ENCODE data around the gene CCNI. TPM values are rescaled to one million over a fixed set of nuclear protein-coding genes. Genes with fewer than 3 reads are reported as not detected.

The CCNI gene
- total and polyA plus RNA-seq, 2 of the 13 experiments (the other 11 are each of a cell fraction or from before 2014, with no cell fraction given): 43.5 to 122 TPM

GRCh38 chr4:77007358-77008230, 68.2 kb downstream of the CCNI start:
- ChIA-PET POLR2A (no interaction called here), CTCF (ENCODE audit: low intra/inter-chr PET ratio, low total read pairs) (no interaction called here)
- H3K9me3 ChIP-seq (ENCODE audit: low read length): no peaks in the 10 kb centered on the region
- no peaks in the 10 kb centered on the region for H3K4me1 ChIP-seq (ENCODE audit: insufficient read depth, low read length)
- no peak overlapping the region for H3K27ac ChIP-seq (ENCODE audit: extremely low read length, insufficient read depth, low read length)
- peaks cover 6 to 28% of the 10 kb centered on the region in 2 experiments for H3K36me3 ChIP-seq (replicated peaks in 1 of 2; ENCODE audit: control insufficient read depth in 1 of 2, insufficient read depth in 2 of 2, low read length in 2 of 2)
- in situ Hi-C loops (cut with HindIII; ENCODE audit: extremely low pct_ligation_motif_present, low pct_unique_long_range_greater_than_20kb): no loop called here
- intact Hi-C loops (cut with micrococcal nuclease; ENCODE audit: unreplicated experiment): no loop called here
- no peak overlapping the region for H3K4me3 ChIP-seq (replicated peaks in 1 of 3; ENCODE audit: insufficient read depth in 1 of 3, low read depth in 2 of 3, low read length in 3 of 3)
- no TSS peak for BruUV-seq (replicated peaks)
- ATAC-seq: no peak
- 90% methylated on average over 1 of the region's 1 CpG for WGBS (ENCODE audit: low lambda C conversion rate)
- H3K9ac ChIP-seq (ENCODE audit: insufficient read depth, low read depth, low read length): no peak overlapping the region
- H3K27me3 ChIP-seq (ENCODE audit: control insufficient read depth in 1 of 2, insufficient read depth in 2 of 2, low read length in 2 of 2): no peaks in the 10 kb centered on the region
- DNase-seq (ENCODE audit: low spot score): no peak
- FAIRE-seq: no peak
- H3K79me2 ChIP-seq (ENCODE audit: insufficient read depth, low read length): no peaks in the 10 kb centered on the region
- no peak overlapping the region for H2AFZ ChIP-seq (ENCODE audit: low read length)
- no peaks in the 10 kb centered on the region for H4K20me1 ChIP-seq (ENCODE audit: insufficient read depth, low read length)
- no peak overlapping the region for H3K4me2 ChIP-seq (ENCODE audit: low read depth, low read length)
- TF ChIP-seq PHF5A (CRISPR knock-in tag; IDR thresholded peaks at IDR 0.05; ENCODE audit: low read depth, unreplicated experiment) (no peak), SMARCE1 (IDR thresholded peaks at IDR 0.05; ENCODE audit: borderline replicate concordance) (no peak), ISX (CRISPR knock-in tag; conservative IDR thresholded peaks at IDR 0.05) (no peak), IKZF1 (IDR thresholded peaks at IDR 0.05) (no peak), MAFF (IDR thresholded peaks at IDR 0.05; ENCODE audit: low read depth, low read length) (no peak), ZNF264 (CRISPR knock-in tag; IDR thresholded peaks at IDR 0.05) (no peak), SP140L (CRISPR knock-in tag; IDR thresholded peaks at IDR 0.05; ENCODE audit: borderline replicate concordance) (no peak), IRX3 (CRISPR knock-in tag; IDR thresholded peaks at IDR 0.05; ENCODE audit: borderline replicate concordance, low read depth) (no peak), ATF7 (IDR thresholded peaks at IDR 0.05) (no peak), ATF7 (CRISPR knock-in tag; IDR thresholded peaks at IDR 0.05) (no peak), REXO4 (CRISPR knock-in tag; IDR thresholded peaks at IDR 0.05; ENCODE audit: borderline replicate concordance) (no peak), THAP7 (CRISPR knock-in tag; IDR thresholded peaks at IDR 0.05) (no peak), HNF1B (CRISPR knock-in tag; IDR thresholded peaks at IDR 0.05) (no peak), MTF1 (CRISPR knock-in tag; IDR thresholded peaks at IDR 0.05) (no peak), ZNF138 (CRISPR knock-in tag; IDR thresholded peaks at IDR 0.05; ENCODE audit: low read depth) (no peak), CAMTA2 (CRISPR knock-in tag; IDR thresholded peaks at IDR 0.05; ENCODE audit: borderline replicate concordance) (no peak), ZNF781 (CRISPR knock-in tag; IDR thresholded peaks at IDR 0.05; ENCODE audit: borderline replicate concordance, not compliant biosample characterization) (no peak)
- TF ChIP-seq, protein P1, sequence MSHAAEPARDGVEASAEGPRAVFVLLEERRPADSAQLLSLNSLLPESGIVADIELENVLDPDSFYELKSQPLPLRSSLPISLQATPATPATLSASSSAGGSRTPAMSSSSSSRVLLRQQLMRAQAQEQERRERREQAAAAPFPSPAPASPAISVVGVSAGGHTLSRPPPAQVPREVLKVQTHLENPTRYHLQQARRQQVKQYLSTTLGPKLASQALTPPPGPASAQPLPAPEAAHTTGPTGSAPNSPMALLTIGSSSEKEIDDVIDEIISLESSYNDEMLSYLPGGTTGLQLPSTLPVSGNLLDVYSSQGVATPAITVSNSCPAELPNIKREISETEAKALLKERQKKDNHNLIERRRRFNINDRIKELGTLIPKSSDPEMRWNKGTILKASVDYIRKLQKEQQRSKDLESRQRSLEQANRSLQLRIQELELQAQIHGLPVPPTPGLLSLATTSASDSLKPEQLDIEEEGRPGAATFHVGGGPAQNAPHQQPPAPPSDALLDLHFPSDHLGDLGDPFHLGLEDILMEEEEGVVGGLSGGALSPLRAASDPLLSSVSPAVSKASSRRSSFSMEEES (CRISPR knock-in tag; IDR thresholded peaks at IDR 0.05): no peak
